Measurements from ENCODE around the gene TMEM119. TPM values are rescaled to one million over a fixed set of nuclear protein-coding genes. Genes with fewer than 3 reads are reported as not detected.

TMEM119 gene
- total and polyA plus RNA-seq, 9 of the 15 experiments (the other 6 are each of a cell fraction or from before 2014, with no cell fraction given), result 0.18 TPM; not detected in 8

DNA sequence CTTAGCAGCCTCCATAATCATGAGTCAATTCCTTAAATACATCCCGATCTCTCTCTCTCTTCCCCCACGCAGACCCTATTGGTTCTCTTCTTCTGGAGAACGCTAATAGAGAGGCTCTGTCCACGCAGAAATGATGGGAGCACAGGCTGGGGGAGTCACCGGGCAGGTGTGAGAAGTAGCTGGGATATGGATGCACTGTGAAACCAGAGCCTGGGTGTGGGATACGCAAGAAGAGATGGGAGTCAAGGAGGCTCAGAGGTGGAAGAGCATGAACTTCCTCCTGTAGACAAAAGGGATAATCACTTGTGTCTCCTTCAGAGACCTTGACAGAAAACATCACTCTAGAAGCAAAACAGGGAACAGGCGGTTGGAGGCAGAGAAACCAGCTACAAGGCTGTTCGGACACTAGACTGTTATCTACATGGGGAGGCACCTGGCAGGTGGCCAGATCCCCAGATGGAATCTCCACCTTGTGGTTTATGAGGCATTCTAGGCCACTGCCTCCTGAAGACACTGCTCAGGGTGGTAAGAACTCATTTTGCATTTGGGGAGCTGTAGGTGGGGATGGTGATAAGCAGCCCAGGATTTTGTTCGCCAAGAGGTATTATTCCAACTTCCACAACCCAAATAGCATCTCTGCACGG lies 43.0 kb upstream of the TMEM119 start (continued):
- TF ChIP-seq, protein P1, sequence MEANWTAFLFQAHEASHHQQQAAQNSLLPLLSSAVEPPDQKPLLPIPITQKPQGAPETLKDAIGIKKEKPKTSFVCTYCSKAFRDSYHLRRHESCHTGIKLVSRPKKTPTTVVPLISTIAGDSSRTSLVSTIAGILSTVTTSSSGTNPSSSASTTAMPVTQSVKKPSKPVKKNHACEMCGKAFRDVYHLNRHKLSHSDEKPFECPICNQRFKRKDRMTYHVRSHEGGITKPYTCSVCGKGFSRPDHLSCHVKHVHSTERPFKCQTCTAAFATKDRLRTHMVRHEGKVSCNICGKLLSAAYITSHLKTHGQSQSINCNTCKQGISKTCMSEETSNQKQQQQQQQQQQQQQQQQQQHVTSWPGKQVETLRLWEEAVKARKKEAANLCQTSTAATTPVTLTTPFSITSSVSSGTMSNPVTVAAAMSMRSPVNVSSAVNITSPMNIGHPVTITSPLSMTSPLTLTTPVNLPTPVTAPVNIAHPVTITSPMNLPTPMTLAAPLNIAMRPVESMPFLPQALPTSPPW (CRISPR knock-in tag; IDR thresholded peaks at IDR 0.05), result peak; percentile 32; the same call in 1 of the 2 replicates
- peak; percentile 93 for TF ChIP-seq CBX5 (IDR thresholded peaks at IDR 0.05; ENCODE audit: borderline replicate concordance, low read depth)
- peak; percentile 45 to 85; a peak in 3 of 4 replicates for TF ChIP-seq TRIM24 (IDR thresholded peaks at IDR 0.05)
- TF ChIP-seq, protein P2, sequence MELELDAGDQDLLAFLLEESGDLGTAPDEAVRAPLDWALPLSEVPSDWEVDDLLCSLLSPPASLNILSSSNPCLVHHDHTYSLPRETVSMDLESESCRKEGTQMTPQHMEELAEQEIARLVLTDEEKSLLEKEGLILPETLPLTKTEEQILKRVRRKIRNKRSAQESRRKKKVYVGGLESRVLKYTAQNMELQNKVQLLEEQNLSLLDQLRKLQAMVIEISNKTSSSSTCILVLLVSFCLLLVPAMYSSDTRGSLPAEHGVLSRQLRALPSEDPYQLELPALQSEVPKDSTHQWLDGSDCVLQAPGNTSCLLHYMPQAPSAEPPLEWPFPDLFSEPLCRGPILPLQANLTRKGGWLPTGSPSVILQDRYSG (tag; conservative IDR thresholded peaks at IDR 0.05; ENCODE audit: low read depth), result no peak
- no peak for TF ChIP-seq ZFP36 (IDR thresholded peaks at IDR 0.05; ENCODE audit: low read depth, low read length, partially characterized antibody)
- TF ChIP-seq, protein P3, sequence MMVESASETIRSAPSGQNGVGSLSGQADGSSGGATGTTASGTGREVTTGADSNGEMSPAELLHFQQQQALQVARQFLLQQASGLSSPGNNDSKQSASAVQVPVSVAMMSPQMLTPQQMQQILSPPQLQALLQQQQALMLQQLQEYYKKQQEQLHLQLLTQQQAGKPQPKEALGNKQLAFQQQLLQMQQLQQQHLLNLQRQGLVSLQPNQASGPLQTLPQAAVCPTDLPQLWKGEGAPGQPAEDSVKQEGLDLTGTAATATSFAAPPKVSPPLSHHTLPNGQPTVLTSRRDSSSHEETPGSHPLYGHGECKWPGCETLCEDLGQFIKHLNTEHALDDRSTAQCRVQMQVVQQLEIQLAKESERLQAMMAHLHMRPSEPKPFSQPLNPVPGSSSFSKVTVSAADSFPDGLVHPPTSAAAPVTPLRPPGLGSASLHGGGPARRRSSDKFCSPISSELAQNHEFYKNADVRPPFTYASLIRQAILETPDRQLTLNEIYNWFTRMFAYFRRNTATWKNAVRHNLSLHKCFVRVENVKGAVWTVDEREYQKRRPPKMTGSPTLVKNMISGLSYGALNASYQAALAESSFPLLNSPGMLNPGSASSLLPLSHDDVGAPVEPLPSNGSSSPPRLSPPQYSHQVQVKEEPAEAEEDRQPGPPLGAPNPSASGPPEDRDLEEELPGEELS (CRISPR knock-in tag; IDR thresholded peaks at IDR 0.05; ENCODE audit: borderline replicate concordance), result no peak
- peak in 1 of 2 experiments; percentile 82; a peak in 1 of 4 replicates for TF ChIP-seq SRF (CRISPR knock-in tag; IDR thresholded peaks at IDR 0.05)
- TF ChIP-seq, protein P4, sequence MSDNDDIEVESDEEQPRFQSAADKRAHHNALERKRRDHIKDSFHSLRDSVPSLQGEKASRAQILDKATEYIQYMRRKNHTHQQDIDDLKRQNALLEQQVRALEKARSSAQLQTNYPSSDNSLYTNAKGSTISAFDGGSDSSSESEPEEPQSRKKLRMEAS (CRISPR knock-in tag; IDR thresholded peaks at IDR 0.05), result 0 out of 2 replicates have a peak, but pooled peaks have one; percentile 10
- TF ChIP-seq, protein P5, sequence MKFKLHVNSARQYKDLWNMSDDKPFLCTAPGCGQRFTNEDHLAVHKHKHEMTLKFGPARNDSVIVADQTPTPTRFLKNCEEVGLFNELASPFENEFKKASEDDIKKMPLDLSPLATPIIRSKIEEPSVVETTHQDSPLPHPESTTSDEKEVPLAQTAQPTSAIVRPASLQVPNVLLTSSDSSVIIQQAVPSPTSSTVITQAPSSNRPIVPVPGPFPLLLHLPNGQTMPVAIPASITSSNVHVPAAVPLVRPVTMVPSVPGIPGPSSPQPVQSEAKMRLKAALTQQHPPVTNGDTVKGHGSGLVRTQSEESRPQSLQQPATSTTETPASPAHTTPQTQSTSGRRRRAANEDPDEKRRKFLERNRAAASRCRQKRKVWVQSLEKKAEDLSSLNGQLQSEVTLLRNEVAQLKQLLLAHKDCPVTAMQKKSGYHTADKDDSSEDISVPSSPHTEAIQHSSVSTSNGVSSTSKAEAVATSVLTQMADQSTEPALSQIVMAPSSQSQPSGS (CRISPR knock-in tag; IDR thresholded peaks at IDR 0.05), result no peak
- no peak for TF ChIP-seq BRCA1 (IDR thresholded peaks at IDR 0.05)
- no peak for TF ChIP-seq BRCA1 (CRISPR knock-in tag; IDR thresholded peaks at IDR 0.05)
- TF ChIP-seq, protein P6, sequence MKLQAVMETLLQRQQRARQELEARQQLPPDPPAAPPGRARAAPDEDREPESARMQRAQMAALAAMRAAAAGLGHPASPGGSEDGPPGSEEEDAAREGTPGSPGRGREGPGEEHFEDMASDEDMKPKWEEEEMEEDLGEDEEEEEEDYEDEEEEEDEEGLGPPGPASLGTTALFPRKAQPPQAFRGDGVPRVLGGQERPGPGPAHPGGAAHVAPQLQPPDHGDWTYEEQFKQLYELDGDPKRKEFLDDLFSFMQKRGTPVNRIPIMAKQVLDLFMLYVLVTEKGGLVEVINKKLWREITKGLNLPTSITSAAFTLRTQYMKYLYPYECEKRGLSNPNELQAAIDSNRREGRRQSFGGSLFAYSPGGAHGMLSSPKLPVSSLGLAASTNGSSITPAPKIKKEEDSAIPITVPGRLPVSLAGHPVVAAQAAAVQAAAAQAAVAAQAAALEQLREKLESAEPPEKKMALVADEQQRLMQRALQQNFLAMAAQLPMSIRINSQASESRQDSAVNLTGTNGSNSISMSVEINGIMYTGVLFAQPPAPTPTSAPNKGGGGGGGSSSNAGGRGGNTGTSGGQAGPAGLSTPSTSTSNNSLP (IDR thresholded peaks at IDR 0.05; ENCODE audit: borderline replicate concordance, low read depth, low read length), result 0 out of 2 replicates have a peak, but pooled peaks have one; percentile 22
- 0 out of 2 replicates have a peak, but pooled peaks have one; percentile 55 for TF ChIP-seq MECOM (CRISPR knock-in tag; IDR thresholded peaks at IDR 0.05)
- peak in 1 of 2 experiments; percentile 80; a peak in 1 of 4 replicates for TF ChIP-seq NONO (IDR thresholded peaks at IDR 0.05; ENCODE audit: low read depth in 2 of 2, low read length in 1 of 2)
- peak; percentile 86; a peak in 3 of 4 replicates for TF ChIP-seq TEAD1 (CRISPR knock-in tag; IDR thresholded peaks at IDR 0.05)
- peak in 1 of 2 experiments; percentile 74; a peak in 1 of 4 replicates for TF ChIP-seq ETV6 (IDR thresholded peaks at IDR 0.05; ENCODE audit: borderline replicate concordance in 1 of 2, low read depth in 2 of 2, low read length in 1 of 2)
- TF ChIP-seq ETV6 (CRISPR knock-in tag; IDR thresholded peaks at IDR 0.05; ENCODE audit: borderline replicate concordance), result no peak
- no peak for TF ChIP-seq PCBP2 (IDR thresholded peaks at IDR 0.05; ENCODE audit: low read depth, low read length, poor library complexity, severe bottlenecking)
